Measurements from ENCODE around the gene IFT25. TPM values are rescaled to one million over a fixed set of nuclear protein-coding genes. Genes with fewer than 3 reads are reported as not detected.

IFT25 gene
- total RNA-seq, 3 donors from 2014 or later (not counting 1 experiment from before 2014, with no cell fraction given), result 41.5 to 54.6 (median 41.6) TPM

DNA sequence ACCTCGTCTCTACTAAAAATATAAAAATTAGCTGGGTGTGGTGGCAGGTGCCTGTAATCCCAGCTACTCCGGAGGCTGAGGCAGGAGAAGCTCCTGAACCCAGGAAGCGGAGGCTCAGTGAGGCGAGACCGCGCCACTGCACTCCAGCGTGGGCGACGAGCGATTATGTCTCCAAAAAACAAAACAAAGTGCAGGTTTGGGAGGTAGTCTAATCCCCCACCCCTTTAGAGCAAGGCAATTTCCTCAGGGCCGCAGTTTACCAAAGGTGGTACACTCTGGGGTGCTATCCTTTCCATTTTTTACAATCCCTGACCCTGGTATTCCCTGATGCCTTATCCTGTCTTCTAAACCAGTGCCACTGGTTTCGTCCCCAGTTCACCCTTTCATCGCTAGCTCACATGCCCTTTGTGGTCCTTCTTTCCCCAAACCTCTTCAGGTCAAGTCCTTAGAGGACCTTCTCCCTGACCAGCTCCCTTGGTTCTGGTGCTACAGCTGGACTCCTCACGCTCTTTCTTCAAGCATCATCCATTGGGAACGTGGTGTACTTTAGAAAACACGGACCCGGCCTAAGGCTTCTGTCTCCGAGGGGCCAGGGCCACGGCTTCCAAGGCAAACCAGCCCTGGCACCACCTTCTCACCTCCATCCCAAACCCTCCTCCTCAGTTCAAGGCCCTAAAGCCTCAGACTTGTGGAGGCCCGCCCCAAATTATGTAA lies 873 bp downstream of the IFT25 start:
- H3K4me3 Mint-ChIP-seq, result peak overlapping the region; percentile 96
- peaks cover 50 to 54% of the 10 kb centered on the region in 2 donors for H3K4me1 Mint-ChIP-seq
- Histone ChIP-seq H3K36me3 (ENCODE audit: control insufficient read depth, insufficient read depth, low read length) (peaks cover 2% of the 10 kb centered on the region), H3K4me3 (ENCODE audit: low read length) (peak overlapping the region; percentile 97), H3K27me3 (ENCODE audit: control insufficient read depth, insufficient read depth, low read length) (no peaks in the 10 kb centered on the region), H3K9me3 (ENCODE audit: control insufficient read depth, insufficient read depth, low read length) (no peaks in the 10 kb centered on the region), H3K4me1 (ENCODE audit: control insufficient read depth, insufficient read depth, low read length) (peaks cover 24% of the 10 kb centered on the region), H3K27ac (ENCODE audit: low read length) (peak overlapping the region; percentile 88)
- no peak for ATAC-seq
- DNase-seq, result no peak
- no peaks in the 10 kb centered on the region for H3K36me3 Mint-ChIP-seq
- intact Hi-C loops (cut with micrococcal nuclease), result loop anchor here (1.0 kb wide), 2 partner anchors 106 to 109 kb away; partner anchors contain the start of genes NDC1, TCEANC2 and TMEM59
- no peaks in the 10 kb centered on the region for H3K27me3 Mint-ChIP-seq (ENCODE audit: low read depth in 2 of 2)
- peak overlapping the region; percentile 89 to 97 for H3K27ac Mint-ChIP-seq
- TF ChIP-seq, protein P1, sequence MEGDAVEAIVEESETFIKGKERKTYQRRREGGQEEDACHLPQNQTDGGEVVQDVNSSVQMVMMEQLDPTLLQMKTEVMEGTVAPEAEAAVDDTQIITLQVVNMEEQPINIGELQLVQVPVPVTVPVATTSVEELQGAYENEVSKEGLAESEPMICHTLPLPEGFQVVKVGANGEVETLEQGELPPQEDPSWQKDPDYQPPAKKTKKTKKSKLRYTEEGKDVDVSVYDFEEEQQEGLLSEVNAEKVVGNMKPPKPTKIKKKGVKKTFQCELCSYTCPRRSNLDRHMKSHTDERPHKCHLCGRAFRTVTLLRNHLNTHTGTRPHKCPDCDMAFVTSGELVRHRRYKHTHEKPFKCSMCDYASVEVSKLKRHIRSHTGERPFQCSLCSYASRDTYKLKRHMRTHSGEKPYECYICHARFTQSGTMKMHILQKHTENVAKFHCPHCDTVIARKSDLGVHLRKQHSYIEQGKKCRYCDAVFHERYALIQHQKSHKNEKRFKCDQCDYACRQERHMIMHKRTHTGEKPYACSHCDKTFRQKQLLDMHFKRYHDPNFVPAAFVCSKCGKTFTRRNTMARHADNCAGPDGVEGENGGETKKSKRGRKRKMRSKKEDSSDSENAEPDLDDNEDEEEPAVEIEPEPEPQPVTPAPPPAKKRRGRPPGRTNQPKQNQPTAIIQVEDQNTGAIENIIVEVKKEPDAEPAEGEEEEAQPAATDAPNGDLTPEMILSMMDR (IDR thresholded peaks at IDR 0.05), result no peak
- 66% methylated on average over 19 of the region's 20 CpGs for WGBS (ENCODE audit: insufficient coverage)
- no peaks in the 10 kb centered on the region for H3K9me3 Mint-ChIP-seq

DNA sequence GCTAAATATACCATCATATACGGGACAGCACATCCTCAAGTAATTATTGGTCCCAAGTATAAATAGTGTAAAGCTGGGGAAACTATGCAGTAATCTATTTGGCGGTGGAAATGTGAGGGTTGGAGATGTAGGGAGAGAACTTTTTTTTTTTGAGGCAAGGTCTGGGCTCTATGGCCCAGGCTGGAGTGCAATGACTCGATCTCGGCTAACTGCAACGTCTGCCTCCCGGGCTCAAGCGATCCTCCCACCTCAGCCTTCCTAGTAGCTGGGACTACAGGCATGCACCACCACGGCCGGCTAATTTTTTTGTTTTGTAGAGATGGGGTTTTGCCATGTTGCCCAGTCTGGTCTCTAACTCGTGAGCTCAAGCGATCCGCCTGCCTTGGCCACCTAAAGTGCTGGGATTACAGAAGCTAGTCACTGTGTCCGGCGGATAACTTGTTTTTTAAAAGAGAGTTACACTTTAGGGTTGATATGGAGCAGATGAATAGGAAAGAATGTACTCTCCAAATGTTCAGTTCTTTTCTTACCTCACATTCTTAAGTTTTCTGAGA lies 1.9 kb downstream of the IFT25 start:
- H3K4me1 Mint-ChIP-seq, result peaks cover 47 to 49% of the 10 kb centered on the region in 2 donors
- no peaks in the 10 kb centered on the region for H3K9me3 ChIP-seq (ENCODE audit: control insufficient read depth, insufficient read depth, low read length)
- H3K9me3 Mint-ChIP-seq, result no peaks in the 10 kb centered on the region
- peak overlapping the region; percentile 89 to 97 for H3K27ac Mint-ChIP-seq
- H3K27ac ChIP-seq (ENCODE audit: low read length), result no peak overlapping the region
- H3K4me3 ChIP-seq (ENCODE audit: low read length), result no peak overlapping the region
- H3K27me3 Mint-ChIP-seq (ENCODE audit: low read depth in 2 of 2), result no peaks in the 10 kb centered on the region
- no peak for ATAC-seq
- DNase-seq, result no peak
- H3K36me3 Mint-ChIP-seq, result no peaks in the 10 kb centered on the region
- peak overlapping the region; percentile 96 for H3K4me3 Mint-ChIP-seq
- peaks cover 4% of the 10 kb centered on the region for H3K36me3 ChIP-seq (ENCODE audit: control insufficient read depth, insufficient read depth, low read length)
- WGBS (ENCODE audit: insufficient coverage), result 95% methylated on average over 13 of the region's 14 CpGs
- no peaks in the 10 kb centered on the region for H3K27me3 ChIP-seq (ENCODE audit: control insufficient read depth, insufficient read depth, low read length)
- intact Hi-C loops (cut with micrococcal nuclease), result no loop called here
- peaks cover 24% of the 10 kb centered on the region for H3K4me1 ChIP-seq (ENCODE audit: control insufficient read depth, insufficient read depth, low read length)
- TF ChIP-seq, protein P1 (IDR thresholded peaks at IDR 0.05), result no peak

DNA sequence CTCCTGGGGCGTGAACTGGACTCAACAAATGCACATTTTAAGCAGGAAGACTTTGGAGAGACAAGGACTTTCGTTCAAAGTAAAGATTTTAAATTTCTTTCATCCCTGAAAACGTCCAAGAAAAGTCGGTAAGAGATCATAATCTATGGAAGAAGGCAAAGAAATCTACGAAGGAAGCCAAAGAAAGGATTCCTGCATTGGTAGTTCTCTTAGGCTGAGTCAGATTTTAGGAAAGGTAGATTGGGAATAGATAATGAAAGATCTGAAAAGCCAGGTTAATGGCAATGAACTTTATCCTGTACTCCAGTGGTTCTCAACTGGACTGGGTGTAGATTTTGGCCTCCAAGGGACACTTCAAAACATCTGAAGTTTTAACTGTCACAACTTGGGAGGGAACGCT lies 2.4 kb downstream of the IFT25 start:
- ATAC-seq (no peak), DNase-seq (no peak)
- Histone ChIP-seq H3K4me3 (ENCODE audit: low read length) (no peak overlapping the region), H3K36me3 (ENCODE audit: control insufficient read depth, insufficient read depth, low read length) (peaks cover 6% of the 10 kb centered on the region), H3K27me3 (ENCODE audit: control insufficient read depth, insufficient read depth, low read length) (no peaks in the 10 kb centered on the region), H3K9me3 (ENCODE audit: control insufficient read depth, insufficient read depth, low read length) (no peaks in the 10 kb centered on the region), H3K4me1 (ENCODE audit: control insufficient read depth, insufficient read depth, low read length) (peaks cover 24% of the 10 kb centered on the region), H3K27ac (ENCODE audit: low read length) (no peak overlapping the region)
- intact Hi-C loops (cut with micrococcal nuclease), result no loop called here
- 92% methylated on average over 6 of the region's 6 CpGs for WGBS (ENCODE audit: insufficient coverage)
- peaks cover 47 to 54% of the 10 kb centered on the region in 2 donors for H3K4me1 Mint-ChIP-seq
- TF ChIP-seq, protein P1 (IDR thresholded peaks at IDR 0.05), result no peak
- H3K9me3 Mint-ChIP-seq, result no peaks in the 10 kb centered on the region
- peak overlapping the region; percentile 89 to 97 for H3K27ac Mint-ChIP-seq
- H3K36me3 Mint-ChIP-seq, result no peaks in the 10 kb centered on the region
- H3K4me3 Mint-ChIP-seq, result peak overlapping the region; percentile 53
- H3K27me3 Mint-ChIP-seq (ENCODE audit: low read depth in 2 of 2), result no peaks in the 10 kb centered on the region

Data from natural killer cell (primary cell).